Amniotic epithelial cell (primary cell): Measurements from ENCODE around the gene SLC5A12.

ENCODE experiments used
- DNase-seq: peaks from one replicate; pipeline ENCODE4 v3.0.0-alpha.2; 2010; ENCODE audit warnings: low read depth

Gene SLC5A12

GRCh38 chr11:26721948-26722475 lies at the start of gene SLC5A12:
Gene SLC5A12, minus strand, starts transcription at chr11:26722060. Its CDS starts 346 bp downstream, at chr11:26721714.
- no peak for DNase-seq

GRCh38 chr11:26769027-26769426 lies 47.2 kb upstream of the SLC5A12 start:
- DNase-seq = no peak

- DNase-seq = no peak
These were observed 45.2 kb upstream of the SLC5A12 start for GRCh38 chr11:26767060-26767459.

- peak; percentile 15 for DNase-seq
These were observed 43.5 kb upstream of the SLC5A12 start for GRCh38 chr11:26765323-26765722.

GRCh38 chr11:26764825-26765224 lies 43.0 kb upstream of the SLC5A12 start:
- no peak for DNase-seq

GRCh38 chr11:26764315-26764714 lies 42.5 kb upstream of the SLC5A12 start:
- no peak for DNase-seq

GRCh38 chr11:26762089-26762488 lies 40.2 kb upstream of the SLC5A12 start:
- no peak for DNase-seq

- DNase-seq = peak; percentile 89
These were observed 39.5 kb upstream of the SLC5A12 start for GRCh38 chr11:26761361-26761809.

- DNase-seq = no peak
These were observed 36.1 kb upstream of the SLC5A12 start for GRCh38 chr11:26757995-26758394.

- no peak for DNase-seq
These were observed 33.9 kb upstream of the SLC5A12 start for GRCh38 chr11:26755762-26756161.

- peak; percentile 66 for DNase-seq
These were observed 32.1 kb upstream of the SLC5A12 start for GRCh38 chr11:26753723-26754504.

- no peak for DNase-seq
These were observed 28.1 kb upstream of the SLC5A12 start for GRCh38 chr11:26749927-26750326.

- no peak for DNase-seq
These were observed 21.8 kb upstream of the SLC5A12 start for GRCh38 chr11:26743622-26744021.

- no peak for DNase-seq
These were observed 21.1 kb upstream of the SLC5A12 start for GRCh38 chr11:26742966-26743365.

GRCh38 chr11:26741036-26741435 lies 19.2 kb upstream of the SLC5A12 start:
- DNase-seq = peak; percentile 12

GRCh38 chr11:26739366-26740073 lies 17.7 kb upstream of the SLC5A12 start:
- DNase-seq = no peak

- no peak for DNase-seq
These were observed 12.8 kb upstream of the SLC5A12 start for GRCh38 chr11:26734691-26735090.

- DNase-seq = peak; percentile 2
These were observed 9.2 kb upstream of the SLC5A12 start for GRCh38 chr11:26731084-26731456.

- peak; percentile 7 for DNase-seq
These were observed 8.7 kb upstream of the SLC5A12 start for GRCh38 chr11:26730414-26731083.

- DNase-seq = no peak
These were observed 7.4 kb upstream of the SLC5A12 start for GRCh38 chr11:26729284-26729683.

GRCh38 chr11:26726960-26727359 lies 5.1 kb upstream of the SLC5A12 start:
- no peak for DNase-seq

GRCh38 chr11:26719998-26720397 lies 1.9 kb downstream of the SLC5A12 start:
- DNase-seq = no peak
